GM10266 (cell line): ENCODE measurements around the gene ARMH3.

Source experiments
- DNase-seq: peaks from one replicate; pipeline ENCODE4 v3.0.0; 2012; ENCODE audit errors: extremely low spot score
- CTCF ChIP-seq: IDR thresholded peaks from 2 replicates; pipeline ENCODE4 v1.5.1; 2012; ENCODE audit warnings: mild to moderate bottlenecking, low read depth; ENCODE audit not compliant: control insufficient read depth, insufficient read depth; ENCODE audit errors: missing control alignments

The ARMH3 gene

GRCh38 chr10:101886521-101887312 is 169.3 kb downstream of the ARMH3 start:
- DNase-seq = no peak
- TF ChIP-seq CTCF = no peak

- TF ChIP-seq CTCF = no peak
- no peak for DNase-seq
These were observed 174.8 kb downstream of the ARMH3 start for GRCh38 chr10:101881036-101881774.

- TF ChIP-seq CTCF = no peak
These were observed 175.8 kb downstream of the ARMH3 start for GRCh38 chr10:101880232-101880573.

GRCh38 chr10:101879456-101880231 is 176.3 kb downstream of the ARMH3 start:
- DNase-seq = no peak
- TF ChIP-seq CTCF = no peak

More at GRCh38 chr10:101880232-101880573, 175.8 kb downstream of the ARMH3 start:
- DNase-seq = no peak

GRCh38 chr10:101878869-101879268 is 177.1 kb downstream of the ARMH3 start:
- DNase-seq = no peak
- TF ChIP-seq CTCF = no peak

GRCh38 chr10:101875068-101875688 is 180.8 kb downstream of the ARMH3 start:
- DNase-seq = no peak
- no peak for TF ChIP-seq CTCF

- TF ChIP-seq CTCF = no peak
- no peak for DNase-seq
These were observed 181.7 kb downstream of the ARMH3 start for GRCh38 chr10:101874252-101874651.
